Upper lobe of left lung (tissue), 6 donors: ENCODE measurements around the gene ZBTB5. TPM values are rescaled to one million over a fixed set of nuclear protein-coding genes. Genes with fewer than 3 reads are reported as not detected.

ENCODE experiments used
- ATAC-seq, 2 donors: fragments of 200-7000 bp; cut with Tn5 transposase; one replicate each; pipeline ENCODE4 v1.9.1; 2022; ENCODE audit warnings: mild to moderate bottlenecking in 2 of 2, moderate library complexity in 2 of 2; ENCODE audit not compliant: low FRiP score in 2 of 2
- DNase-seq, 2 donors: peaks; one replicate each; pipeline ENCODE4 v3.0.0-alpha.2; 2019 to 2020
- H3K27ac ChIP-seq, 4 donors: fragments of 200-600 bp; sonication (generic); one replicate each; pipeline ENCODE4 v1.5.1; 2016 to 2019
- H3K27me3 ChIP-seq, 4 donors: fragments of 200-600 bp; sonication (generic); one replicate each; pipeline ENCODE4 v1.5.1; 2017 to 2019
- H3K36me3 ChIP-seq, 4 donors: fragments of 200-600 bp; sonication (generic); one replicate each; pipeline ENCODE4 v1.5.1; 2016 to 2019
- H3K4me1 ChIP-seq, 4 donors: fragments of 200-600 bp; sonication (generic); one replicate each; pipeline ENCODE4 v1.5.1; 2018 to 2019
- H3K4me3 ChIP-seq, 4 donors: fragments of 200-600 bp; sonication (generic); one replicate each; pipeline ENCODE4 v1.5.1; 2017 to 2019; ENCODE audit warnings: mild to moderate bottlenecking in 2 of 4, moderate library complexity in 1 of 4
- H3K9me3 ChIP-seq, 4 donors: fragments of 200-600 bp; sonication (generic); one replicate each; pipeline ENCODE4 v1.5.1; 2018 to 2019
- EP300 ChIP-seq, 4 donors: sonication (generic); formaldehyde crosslinking; IDR thresholded peaks; one replicate each; pipeline ENCODE4 v1.5.1; 2017; ENCODE audit warnings: antibody characterized with exemption in 4 of 4, control low read depth in 2 of 4
- POLR2A ChIP-seq, 4 donors: fragments of 450-650 bp; IDR thresholded peaks; one replicate each; pipeline ENCODE4 v1.5.1; 2016 to 2017; ENCODE audit warnings: antibody characterized with exemption in 4 of 4, mild to moderate bottlenecking in 2 of 4
- POLR2AphosphoS5 ChIP-seq, 2 donors: sonication (generic); formaldehyde crosslinking; IDR thresholded peaks; one replicate each; pipeline ENCODE4 v1.5.1; 2017; ENCODE audit warnings: antibody characterized with exemption in 2 of 2
- WGBS, 2 donors: methylation state at CpG; one replicate each; pipeline ENCODE4 v1.1.5; 2017 to 2018; 5-methylcytosine and 5-hydroxymethylcytosine counted together
- total RNA-seq, 6 donors: library from RNA; depleted of rRNA in 4 of 6; stranded (reverse); fragments of >200 nt in 4 of 6; gene quantifications; one replicate each; pipeline versions ENCODE4 v1.1.0 to v1.2.1, GENCODE V29; 2016 to 2021
- TF ChIP-seq, protein P1 (sequence below), 6 experiments: fragments of 450-650 bp in 4 of 6; fragments of 200-600 bp in 2 of 6; sonication (generic) in 2 of 6; IDR thresholded peaks; one replicate each; pipeline ENCODE4 v1.5.1; 2016 to 2019; ENCODE audit warnings: antibody characterized with exemption in 6 of 6
- donor health status: DM: no; HTN: no; CAD: no; lungs with moderate emphysema.
- donor health status: DM: no; HTN: yes; CAD: no; lungs with severe emphysema.

The ZBTB5 gene
- total RNA-seq, 6 donors from 2014 or later = 7.9 to 15.0 (median 10.0) TPM

DNA sequence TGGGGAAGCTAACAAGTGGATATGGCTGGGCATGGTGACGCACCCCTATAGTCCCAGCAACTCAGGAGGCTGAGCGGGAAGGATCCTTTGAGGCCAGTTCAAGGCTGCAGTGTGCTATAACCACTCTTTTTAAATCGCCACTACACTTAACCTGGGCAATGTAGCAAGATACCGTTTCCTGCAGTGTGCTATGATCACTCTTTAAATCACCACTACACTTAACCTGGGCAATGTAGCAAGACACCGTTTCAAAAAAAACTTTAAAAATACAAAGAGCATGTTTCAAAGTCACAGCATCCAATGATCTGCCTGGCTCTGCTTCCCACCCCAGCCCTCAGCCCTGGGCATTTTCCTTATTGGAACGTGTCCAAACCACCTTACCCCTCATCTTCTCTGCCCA, 28.2 kb downstream of the ZBTB5 start:
- no peaks in the 10 kb centered on the region for H3K27me3 ChIP-seq
- peaks cover 0 to 9% (median 3%) of the 10 kb centered on the region in 4 donors for H3K4me1 ChIP-seq
- TF ChIP-seq, protein P1, sequence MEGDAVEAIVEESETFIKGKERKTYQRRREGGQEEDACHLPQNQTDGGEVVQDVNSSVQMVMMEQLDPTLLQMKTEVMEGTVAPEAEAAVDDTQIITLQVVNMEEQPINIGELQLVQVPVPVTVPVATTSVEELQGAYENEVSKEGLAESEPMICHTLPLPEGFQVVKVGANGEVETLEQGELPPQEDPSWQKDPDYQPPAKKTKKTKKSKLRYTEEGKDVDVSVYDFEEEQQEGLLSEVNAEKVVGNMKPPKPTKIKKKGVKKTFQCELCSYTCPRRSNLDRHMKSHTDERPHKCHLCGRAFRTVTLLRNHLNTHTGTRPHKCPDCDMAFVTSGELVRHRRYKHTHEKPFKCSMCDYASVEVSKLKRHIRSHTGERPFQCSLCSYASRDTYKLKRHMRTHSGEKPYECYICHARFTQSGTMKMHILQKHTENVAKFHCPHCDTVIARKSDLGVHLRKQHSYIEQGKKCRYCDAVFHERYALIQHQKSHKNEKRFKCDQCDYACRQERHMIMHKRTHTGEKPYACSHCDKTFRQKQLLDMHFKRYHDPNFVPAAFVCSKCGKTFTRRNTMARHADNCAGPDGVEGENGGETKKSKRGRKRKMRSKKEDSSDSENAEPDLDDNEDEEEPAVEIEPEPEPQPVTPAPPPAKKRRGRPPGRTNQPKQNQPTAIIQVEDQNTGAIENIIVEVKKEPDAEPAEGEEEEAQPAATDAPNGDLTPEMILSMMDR (IDR thresholded peaks at IDR 0.05) = no peak
- TF ChIP-seq POLR2A (IDR thresholded peaks at IDR 0.05) (no peak), POLR2AphosphoS5 (IDR thresholded peaks at IDR 0.05) (no peak), EP300 (IDR thresholded peaks at IDR 0.05) (no peak)
- no peaks in the 10 kb centered on the region for H3K9me3 ChIP-seq
- H3K4me3 ChIP-seq = no peak overlapping the region
- 94% methylated on average over 6 of the region's 6 CpGs for WGBS, 2 donors
- H3K27ac ChIP-seq = no peak overlapping the region
- no peak for DNase-seq
- ATAC-seq = no peak
- H3K36me3 ChIP-seq = peaks cover 16 to 98% (median 61%) of the 10 kb centered on the region in 4 donors

DNA sequence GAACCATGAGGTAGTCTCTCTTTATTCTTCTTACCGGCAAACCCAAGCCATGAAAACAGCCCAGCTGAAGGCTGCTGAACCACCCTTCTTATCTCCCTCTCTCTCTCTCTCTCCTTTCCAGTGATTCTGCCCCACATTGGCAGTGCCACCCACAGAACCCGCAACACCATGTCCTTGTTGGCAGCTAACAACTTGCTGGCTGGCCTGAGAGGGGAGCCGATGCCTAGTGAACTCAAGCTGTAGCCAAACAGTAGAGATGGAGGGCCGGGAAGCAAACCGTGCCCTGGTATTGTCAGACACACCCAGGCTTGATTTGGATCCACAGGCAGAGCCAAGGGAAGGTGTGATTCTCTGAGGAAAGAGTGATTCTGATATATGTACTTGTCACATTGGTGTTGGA, 28.7 kb downstream of the ZBTB5 start:
- 90 to 97% methylated on average over 5 of the region's 5 CpGs for WGBS, 2 donors
- no peak for ATAC-seq

DNA sequence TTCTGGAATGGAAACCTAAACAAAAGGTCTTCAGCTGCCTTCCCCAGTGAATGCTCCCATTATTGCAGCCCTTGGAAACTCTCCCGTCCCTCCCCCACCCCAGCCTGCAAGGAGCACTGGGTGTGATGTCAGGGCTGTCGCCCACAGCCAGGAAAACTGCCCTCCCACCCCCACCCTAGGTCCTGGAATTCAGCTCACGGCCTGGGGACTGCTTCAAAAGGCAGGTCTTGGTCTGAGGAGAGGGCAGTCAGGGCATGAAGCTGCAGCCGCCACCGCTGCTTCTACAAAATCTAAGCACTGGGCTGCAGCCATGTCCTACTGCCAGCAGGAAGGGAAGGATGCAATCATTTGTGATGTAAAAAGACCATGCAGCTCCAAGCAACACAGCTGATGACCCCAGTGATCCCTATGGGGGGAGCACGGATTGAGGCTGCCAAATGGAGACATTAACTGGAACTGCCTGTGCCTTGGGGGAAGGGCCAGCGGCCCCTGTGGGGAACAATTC, 31.3 kb downstream of the ZBTB5 start:
- 72 to 89% methylated on average over 6 to 7 of the region's 7 CpGs for WGBS, 2 donors
- TF ChIP-seq POLR2A (IDR thresholded peaks at IDR 0.05) (no peak), EP300 (IDR thresholded peaks at IDR 0.05) (no peak)
- TF ChIP-seq, protein P1 (IDR thresholded peaks at IDR 0.05) = no peak
- Histone ChIP-seq H3K27ac (no peak overlapping the region), H3K9me3 (no peaks in the 10 kb centered on the region), H3K4me1 (peaks cover 0 to 9% (median 3%) of the 10 kb centered on the region in 4 donors), H3K4me3 (no peak overlapping the region), H3K27me3 (no peaks in the 10 kb centered on the region), H3K36me3 (peaks cover 9 to 98% (median 55%) of the 10 kb centered on the region in 4 donors)
- no peak for DNase-seq
- ATAC-seq = no peak

More for the DNA sequence above, 28.7 kb downstream of the ZBTB5 start:
- DNase-seq = no peak
- H3K27ac ChIP-seq = no peak overlapping the region
- no peaks in the 10 kb centered on the region for H3K9me3 ChIP-seq
- H3K36me3 ChIP-seq = peaks cover 15 to 98% (median 59%) of the 10 kb centered on the region in 4 donors
- H3K4me1 ChIP-seq = peaks cover 0 to 9% (median 3%) of the 10 kb centered on the region in 4 donors
- no peaks in the 10 kb centered on the region for H3K27me3 ChIP-seq
- no peak for TF ChIP-seq POLR2AphosphoS5 (IDR thresholded peaks at IDR 0.05)
- TF ChIP-seq, protein P1 (IDR thresholded peaks at IDR 0.05) = no peak
- TF ChIP-seq EP300 (IDR thresholded peaks at IDR 0.05) = no peak
- no peak for TF ChIP-seq POLR2A (IDR thresholded peaks at IDR 0.05)
- no peak overlapping the region for H3K4me3 ChIP-seq

DNA sequence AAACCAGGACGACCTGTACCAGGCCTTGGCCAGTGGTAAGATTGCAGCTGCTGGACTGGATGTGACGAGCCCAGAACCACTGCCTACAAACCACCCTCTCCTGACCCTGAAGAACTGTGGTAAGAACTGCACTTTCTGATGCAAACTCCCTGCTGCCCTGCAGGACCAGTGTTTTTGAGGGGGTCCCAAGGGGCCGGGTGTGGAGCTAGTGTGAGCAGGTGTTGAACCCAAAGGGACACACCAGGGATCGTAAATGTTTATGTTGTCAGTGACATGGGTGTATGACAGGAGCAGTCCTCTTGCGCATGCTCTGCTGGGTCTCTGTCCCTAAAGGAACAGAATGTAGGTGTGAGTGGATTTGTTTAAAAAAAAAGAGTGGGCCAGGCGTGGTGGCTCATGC, 33.2 kb downstream of the ZBTB5 start:
- Histone ChIP-seq H3K36me3 (peaks cover 4 to 98% (median 53%) of the 10 kb centered on the region in 4 donors), H3K27ac (no peak overlapping the region), H3K4me1 (peaks cover 0 to 9% (median 3%) of the 10 kb centered on the region in 4 donors), H3K4me3 (no peak overlapping the region), H3K27me3 (no peaks in the 10 kb centered on the region), H3K9me3 (no peaks in the 10 kb centered on the region)
- WGBS, 2 donors = 89 to 90% methylated on average over 5 to 6 of the region's 6 CpGs
- DNase-seq = no peak
- no peak for ATAC-seq
- no peak for TF ChIP-seq POLR2A (IDR thresholded peaks at IDR 0.05)
- no peak for TF ChIP-seq EP300 (IDR thresholded peaks at IDR 0.05)
- TF ChIP-seq, protein P1 (IDR thresholded peaks at IDR 0.05) = no peak
- no peak for TF ChIP-seq POLR2AphosphoS5 (IDR thresholded peaks at IDR 0.05)
